NCI-H1436 treated with DMSO at 0.1 percent for 48 hours (cell line): ENCODE results near the gene SYCP3.

Experiments
- DNase-seq: peaks from one replicate; lab custom pipeline; 2025; lab: John Stamatoyannopoulos, UW

SYCP3 gene

GRCh38 chr12:101738920-101739665, at the start of gene SYCP3:
SYCP3 (minus strand) TSS chr12:101739462; CDS start chr12:101737935, 1,527 bp downstream.
- no peak for DNase-seq

DNA sequence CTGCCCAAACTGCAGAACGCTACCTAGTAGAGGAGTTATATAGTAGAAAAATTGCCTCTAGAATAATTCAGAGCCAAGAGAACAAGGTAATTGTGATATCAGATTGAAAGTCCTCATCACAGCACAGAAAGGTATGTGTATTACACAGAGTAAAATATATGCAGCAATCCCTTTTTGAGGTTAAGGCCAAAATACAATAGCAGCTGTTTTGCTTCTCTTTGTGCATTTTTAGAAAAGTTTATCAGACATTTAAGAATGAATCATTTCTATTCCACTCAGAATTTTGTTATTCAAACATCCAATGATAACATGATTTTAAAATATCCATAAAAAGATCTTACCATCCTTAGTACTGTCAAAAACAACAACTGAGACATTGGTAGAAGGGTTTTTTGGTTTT, 46.4 kb upstream of the SYCP3 start:
- DNase-seq: no peak

DNA sequence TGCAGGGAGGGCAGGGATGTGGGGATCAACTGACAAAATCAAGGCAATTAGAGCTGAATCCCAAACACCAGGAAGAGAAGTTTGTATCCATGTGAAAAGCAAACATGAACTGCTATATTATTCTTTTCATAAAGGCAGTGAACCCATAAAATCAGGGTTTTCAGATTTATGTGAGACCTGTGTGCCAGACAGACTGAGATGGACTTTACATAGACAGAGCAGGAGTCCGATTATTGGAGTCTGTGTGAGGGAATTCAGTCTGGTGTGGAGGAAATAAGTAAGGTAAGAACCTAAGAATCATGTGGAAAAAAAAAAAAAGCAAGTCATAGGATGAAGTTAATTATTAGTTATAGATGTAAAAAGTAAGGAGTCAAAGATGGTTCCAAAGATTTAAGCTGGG, 45.1 kb upstream of the SYCP3 start:
- DNase-seq: no peak

DNA sequence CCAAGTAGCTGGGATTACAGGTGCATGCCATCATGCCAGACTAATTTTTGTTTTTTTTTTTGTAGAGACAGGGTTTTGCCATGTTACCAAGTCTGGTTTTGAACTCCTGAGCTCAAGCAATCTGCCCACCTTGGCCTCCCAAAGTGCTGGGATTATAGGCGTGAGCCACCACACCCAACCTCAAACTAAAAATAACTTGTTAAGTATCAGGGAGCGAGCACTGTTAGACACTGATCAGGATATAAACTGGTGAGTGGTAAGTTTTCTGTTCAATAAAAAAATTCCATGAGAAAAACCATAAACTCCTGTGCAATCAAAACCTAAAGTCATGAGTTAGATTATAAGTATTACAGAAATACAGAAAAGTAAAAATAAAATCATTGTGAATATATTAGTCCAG, 44.6 kb upstream of the SYCP3 start:
- DNase-seq: no peak

DNA sequence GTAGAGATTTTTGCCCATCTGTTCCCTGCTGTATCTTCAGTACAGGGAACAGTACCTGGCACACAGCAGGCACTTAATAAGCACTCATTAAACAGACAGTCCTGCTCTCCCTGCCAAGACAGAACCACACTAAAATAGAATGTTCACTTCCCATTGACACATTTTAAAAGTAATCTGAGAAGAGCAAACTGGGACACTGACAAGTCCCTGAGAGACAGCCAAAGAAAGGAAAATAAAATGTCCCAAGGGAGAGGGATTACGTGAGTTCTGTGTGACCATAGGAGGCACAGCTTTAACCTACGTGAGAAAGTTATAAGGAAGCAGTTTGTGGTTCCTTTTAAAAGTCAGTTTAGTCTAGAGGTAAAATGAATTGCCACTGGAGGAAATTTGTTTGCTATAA, 43.9 kb upstream of the SYCP3 start:
- DNase-seq: no peak

DNA sequence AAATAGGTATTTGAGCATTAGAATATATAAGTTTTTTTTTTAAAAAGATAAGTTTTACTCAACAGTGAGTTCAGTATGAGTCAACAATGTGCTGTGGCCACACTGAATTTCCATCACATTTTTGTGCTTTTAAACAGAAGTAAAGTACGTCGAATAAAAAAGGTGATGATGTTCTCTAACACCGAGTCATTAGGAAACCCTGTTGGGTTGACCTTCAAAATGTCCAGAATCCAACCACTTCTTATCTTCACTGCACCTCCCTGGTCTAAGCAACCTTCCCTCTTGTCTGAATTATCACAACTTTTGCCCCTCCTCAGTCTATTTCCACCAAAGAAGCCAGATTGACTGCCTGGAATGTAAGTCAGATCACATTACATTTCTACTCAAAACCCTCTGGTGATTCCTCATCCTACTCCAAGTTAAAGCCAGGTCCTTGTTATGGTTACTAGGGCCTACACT, 43.0 kb upstream of the SYCP3 start:
- DNase-seq: no peak

DNA sequence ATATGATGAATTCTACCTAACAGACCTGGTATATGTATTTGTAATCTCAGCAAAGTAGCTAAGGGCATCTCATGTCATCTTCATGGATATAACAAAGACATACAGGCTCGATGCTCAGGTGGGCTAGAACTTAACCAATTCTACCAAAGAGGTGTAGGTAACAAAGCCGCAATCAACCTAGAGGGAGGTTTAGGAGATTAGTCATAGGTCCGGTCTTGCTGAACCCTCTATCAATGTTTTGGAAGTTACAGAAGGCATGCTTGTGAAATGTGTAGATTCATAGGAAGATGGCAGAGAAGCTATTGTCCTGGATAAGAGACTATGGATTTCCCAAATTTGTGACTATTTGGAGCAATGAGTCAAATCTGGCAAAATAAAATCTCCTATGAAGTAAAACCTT, 42.6 kb upstream of the SYCP3 start:
- DNase-seq: no peak

GRCh38 chr12:101780599-101780998, 41.3 kb upstream of the SYCP3 start:
- no peak for DNase-seq

DNA sequence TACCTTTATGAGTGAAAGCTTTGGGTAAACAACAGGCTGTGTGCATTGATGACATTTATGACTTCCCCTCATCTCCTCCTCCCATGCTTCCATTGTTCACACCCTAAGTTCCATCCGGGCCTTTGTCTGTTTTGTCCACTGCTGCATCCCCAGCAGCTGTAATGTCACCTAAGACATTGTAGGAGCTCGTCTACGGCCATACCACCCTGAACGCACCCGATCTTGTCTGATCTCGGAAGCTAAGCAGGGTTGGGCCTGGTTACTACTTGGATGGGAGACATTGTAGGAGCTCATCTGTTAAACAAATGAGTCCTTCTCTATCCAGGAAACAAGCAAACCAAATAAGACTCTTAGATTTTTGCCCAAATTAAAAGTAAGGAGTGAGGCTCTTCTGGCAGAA, 40.4 kb upstream of the SYCP3 start:
- DNase-seq: no peak

- no peak for DNase-seq
These were observed 39.9 kb upstream of the SYCP3 start for GRCh38 chr12:101779200-101779599.

DNA sequence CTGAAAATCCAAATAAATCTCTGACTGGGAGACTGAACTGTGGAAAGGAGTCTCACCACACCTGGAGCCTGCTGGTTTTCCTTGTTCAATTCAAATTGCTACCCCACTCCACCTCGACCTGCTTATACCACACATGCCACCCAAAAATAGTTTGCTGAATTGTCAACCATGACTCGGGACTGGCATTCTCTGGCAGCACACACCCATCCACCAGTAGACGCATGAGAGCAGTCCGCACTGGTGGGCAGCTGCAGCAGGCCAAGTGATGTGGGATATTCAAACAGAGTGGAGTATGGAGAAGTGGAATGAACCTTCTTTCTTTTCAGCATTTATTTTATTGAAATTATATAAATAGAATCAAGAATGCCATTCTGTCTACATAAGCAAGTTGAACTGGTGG, 38.7 kb upstream of the SYCP3 start:
- no peak for DNase-seq

GRCh38 chr12:101777485-101777884, 38.2 kb upstream of the SYCP3 start:
- DNase-seq: no peak

GRCh38 chr12:101775816-101776215, 36.6 kb upstream of the SYCP3 start:
- DNase-seq: no peak

DNA sequence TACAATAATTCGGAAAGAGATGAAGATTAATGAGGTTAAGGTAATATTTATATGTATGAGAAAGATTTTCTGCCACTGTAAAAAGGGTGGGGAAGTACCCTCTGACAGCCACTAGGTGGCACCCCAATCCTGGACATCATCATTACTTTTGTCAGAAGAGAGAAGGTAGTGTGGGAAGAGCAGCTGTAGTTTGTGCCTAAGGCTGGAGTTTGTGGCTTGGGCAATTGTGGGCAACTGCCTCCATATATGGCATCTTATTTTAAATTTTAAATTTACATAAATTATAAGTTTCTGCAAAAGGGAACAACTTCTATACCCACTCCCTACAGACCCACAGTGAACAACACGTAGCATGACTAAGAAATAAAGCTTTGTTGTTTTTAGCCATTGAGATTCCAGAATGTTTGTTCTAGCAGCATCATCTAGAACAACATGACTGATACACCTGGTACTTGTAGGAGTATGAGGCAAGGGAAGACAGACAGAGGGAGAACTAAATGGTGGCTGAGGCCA, 34.4 kb upstream of the SYCP3 start:
- peak; percentile 31 for DNase-seq

DNA sequence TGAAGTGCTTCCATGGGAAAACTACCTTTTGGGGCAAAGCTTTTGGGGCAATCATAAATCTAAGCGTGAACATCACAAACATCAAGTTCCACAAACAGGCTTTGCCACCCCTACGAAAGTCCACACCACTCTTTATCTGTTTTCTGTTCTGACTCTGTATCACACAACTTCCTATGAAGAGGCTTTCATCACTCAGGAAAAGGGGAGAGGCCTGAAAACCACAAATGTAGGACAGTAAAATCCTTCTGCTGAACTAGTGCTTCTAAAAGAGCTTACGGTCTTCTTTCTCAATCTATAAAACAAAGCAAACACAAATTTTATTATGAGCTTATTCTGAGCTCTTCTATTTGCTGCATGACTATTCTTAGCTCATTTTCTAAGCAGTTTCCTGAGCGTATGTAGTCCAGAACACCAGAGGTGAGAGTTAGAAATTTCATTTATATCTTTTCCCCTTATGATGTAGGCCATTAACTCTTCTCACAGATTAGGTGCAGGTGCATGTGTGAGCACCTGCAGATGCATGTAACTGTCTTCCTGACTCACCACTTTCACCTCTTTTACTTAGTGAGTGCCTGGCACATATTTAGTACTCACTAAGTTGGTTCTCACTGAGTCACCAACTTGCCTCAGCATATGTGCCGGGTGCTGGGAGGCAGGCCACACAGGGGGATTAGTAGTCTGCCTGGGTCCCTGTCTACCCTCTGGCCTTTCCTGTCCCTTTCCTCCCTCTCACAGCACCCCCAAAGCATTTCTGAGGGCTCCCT, 32.9 kb upstream of the SYCP3 start:
- DNase-seq: no peak

DNA sequence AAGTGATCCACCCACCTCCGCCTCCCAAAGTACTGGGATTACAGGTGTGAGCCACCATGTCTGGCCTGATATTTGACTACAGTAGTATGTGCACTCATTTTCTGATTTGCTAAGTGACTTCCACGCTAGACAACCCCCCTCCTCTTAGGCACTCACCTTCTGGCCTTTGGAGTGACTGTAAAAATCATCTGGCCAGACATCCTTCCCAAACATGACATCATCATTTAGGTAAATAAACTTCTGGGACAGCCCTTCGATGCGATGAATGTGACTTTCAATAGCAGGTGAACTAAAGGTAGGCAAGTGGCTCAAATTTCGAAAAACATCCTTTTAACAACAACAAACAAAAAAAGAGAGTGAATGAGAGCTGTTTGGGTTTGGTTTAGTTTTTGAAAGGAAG, 30.6 kb upstream of the SYCP3 start:
- DNase-seq: no peak

DNA sequence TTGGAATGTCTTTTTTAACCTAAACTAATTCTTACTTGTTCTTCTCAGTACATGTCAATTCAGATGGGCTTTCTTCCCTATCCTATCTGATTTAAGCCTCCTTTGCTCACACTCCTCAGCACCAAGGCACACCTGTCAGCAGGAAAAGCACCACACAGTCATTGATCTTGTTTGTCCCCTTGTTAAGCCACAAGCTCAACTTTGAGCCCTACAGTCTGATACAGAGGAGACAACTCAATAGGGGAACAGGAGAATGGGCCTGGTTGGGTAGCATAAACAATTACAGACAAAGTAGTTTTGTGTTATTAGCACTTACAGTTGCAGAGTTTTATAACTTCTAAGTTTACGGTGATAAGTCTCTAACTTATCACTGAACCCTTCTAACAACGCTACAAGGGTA, 29.5 kb upstream of the SYCP3 start:
- no peak for DNase-seq

DNA sequence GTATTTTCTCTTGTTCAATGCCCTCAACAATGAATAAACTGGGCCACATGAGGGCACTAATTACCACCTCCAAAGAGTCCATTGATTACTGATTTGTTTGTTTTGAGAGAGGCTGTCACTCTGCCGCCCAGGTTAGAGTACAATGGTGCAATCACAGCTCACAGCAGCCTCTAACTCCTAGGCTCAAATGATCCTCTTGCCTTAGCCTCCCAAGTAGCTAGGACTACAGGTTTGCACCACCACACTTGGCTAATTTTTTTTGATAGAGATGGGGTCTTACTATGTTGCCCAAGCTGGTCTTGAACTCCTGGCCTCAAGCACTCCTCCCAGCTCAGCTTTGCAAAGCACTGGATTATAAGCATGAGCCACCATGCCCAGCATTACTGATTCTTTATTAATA, 28.3 kb upstream of the SYCP3 start:
- no peak for DNase-seq

GRCh38 chr12:101764051-101764792, 25.0 kb upstream of the SYCP3 start:
- DNase-seq: no peak

DNA sequence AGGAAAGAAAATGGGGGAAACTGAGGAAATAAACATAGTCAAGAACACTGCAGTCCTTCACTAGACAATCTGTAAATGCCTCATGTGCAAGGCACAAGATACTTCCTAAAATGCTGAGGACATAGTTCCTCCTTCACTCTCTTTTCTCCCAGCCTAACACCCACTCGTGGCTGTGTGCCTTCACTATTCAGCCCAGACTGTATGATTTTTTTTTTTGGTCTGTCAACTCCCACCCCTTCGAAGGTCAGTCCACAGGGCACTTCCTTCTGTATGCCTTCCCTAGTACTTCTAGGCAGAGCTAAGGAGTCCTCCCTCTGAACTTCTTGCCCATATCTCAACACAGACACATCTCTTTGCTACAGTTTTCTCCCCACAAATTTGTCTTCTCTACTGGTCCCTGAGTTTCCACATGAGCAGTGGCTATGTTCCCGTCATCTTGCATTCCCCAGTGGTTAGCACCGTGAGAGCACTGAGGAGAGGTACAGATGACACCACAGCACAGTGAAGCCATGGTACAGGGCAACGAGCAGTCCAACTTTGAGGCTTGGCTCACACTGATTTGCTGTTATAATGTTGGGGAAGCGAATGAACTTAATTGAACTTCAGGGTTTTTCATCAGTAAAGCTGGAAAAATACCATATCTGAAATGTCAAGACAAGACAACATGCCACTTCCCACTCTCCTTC, 24.1 kb upstream of the SYCP3 start:
- no peak for DNase-seq

- no peak for DNase-seq
These were observed 22.5 kb upstream of the SYCP3 start for GRCh38 chr12:101761781-101762180.

DNA sequence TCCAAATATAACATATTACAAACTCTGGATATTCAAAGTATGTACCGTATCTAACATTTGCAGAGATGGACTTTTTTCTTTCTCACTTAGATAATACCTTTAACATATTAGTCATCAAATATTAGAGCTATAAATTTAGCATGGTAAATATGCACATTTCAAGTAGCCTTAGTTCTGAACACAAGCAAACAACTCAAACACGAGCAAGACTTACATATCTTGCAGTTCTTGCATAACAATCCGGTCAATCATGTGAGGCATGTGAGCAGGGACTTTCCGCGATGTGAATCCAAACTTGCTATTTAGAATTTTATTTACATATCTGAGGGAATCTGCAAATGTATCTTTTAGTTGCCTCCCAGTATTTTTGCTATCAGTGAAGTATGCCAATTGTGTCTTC, 22.1 kb upstream of the SYCP3 start:
- no peak for DNase-seq
